ENCODE data around the gene HMX1. TPM values are rescaled to one million over a fixed set of nuclear protein-coding genes. Genes with fewer than 3 reads are reported as not detected.

The HMX1 gene
- total and polyA plus RNA-seq, 2 donors: 0.26 TPM; not detected in 1

- no peaks in the 10 kb centered on the region for H3K4me1 ChIP-seq (ENCODE audit: insufficient read depth)
- no peak for DNase-seq (ENCODE audit: extremely low spot score)
- WGBS: 62% methylated on average over 24 of the region's 24 CpGs
- H3K4me3 ChIP-seq (ENCODE audit: low read depth, low read length): no peak overlapping the region
- H3K27ac ChIP-seq (ENCODE audit: low read depth): no peak overlapping the region
- no peaks in the 10 kb centered on the region for H3K36me3 ChIP-seq (ENCODE audit: insufficient read depth)
These were observed 41.6 kb upstream of the HMX1 start for GRCh38 chr4:8913121-8913857.

GRCh38 chr4:8912506-8912905 lies 40.9 kb upstream of the HMX1 start:
- DNase-seq (ENCODE audit: extremely low spot score): no peak
- H3K4me3 ChIP-seq (ENCODE audit: low read depth, low read length): no peak overlapping the region
- no peaks in the 10 kb centered on the region for H3K4me1 ChIP-seq (ENCODE audit: insufficient read depth)
- H3K36me3 ChIP-seq (ENCODE audit: insufficient read depth): no peaks in the 10 kb centered on the region
- H3K27ac ChIP-seq (ENCODE audit: low read depth): no peak overlapping the region
- 86% methylated on average over 6 of the region's 6 CpGs for WGBS

- Histone ChIP-seq H3K4me1 (ENCODE audit: insufficient read depth) (no peaks in the 10 kb centered on the region), H3K4me3 (ENCODE audit: low read depth, low read length) (no peak overlapping the region), H3K27ac (ENCODE audit: low read depth) (no peak overlapping the region), H3K36me3 (ENCODE audit: insufficient read depth) (no peaks in the 10 kb centered on the region)
- DNase-seq (ENCODE audit: extremely low spot score): no peak
- WGBS: 77% methylated on average over 5 of the region's 5 CpGs
These were observed 40.4 kb upstream of the HMX1 start for GRCh38 chr4:8912089-8912455.

GRCh38 chr4:8911316-8912088 lies 39.9 kb upstream of the HMX1 start:
- H3K27ac ChIP-seq (ENCODE audit: low read depth): no peak overlapping the region
- no peaks in the 10 kb centered on the region for H3K36me3 ChIP-seq (ENCODE audit: insufficient read depth)
- H3K4me3 ChIP-seq (ENCODE audit: low read depth, low read length): no peak overlapping the region
- no peaks in the 10 kb centered on the region for H3K4me1 ChIP-seq (ENCODE audit: insufficient read depth)
- DNase-seq (ENCODE audit: extremely low spot score): no peak
- 70% methylated on average over 31 of the region's 31 CpGs for WGBS

- H3K27ac ChIP-seq (ENCODE audit: low read depth): no peak overlapping the region
- no peaks in the 10 kb centered on the region for H3K36me3 ChIP-seq (ENCODE audit: insufficient read depth)
- no peak overlapping the region for H3K4me3 ChIP-seq (ENCODE audit: low read depth, low read length)
- WGBS: 59% methylated on average over 15 of the region's 15 CpGs
- DNase-seq (ENCODE audit: extremely low spot score): no peak
- H3K4me1 ChIP-seq (ENCODE audit: insufficient read depth): no peaks in the 10 kb centered on the region
These were observed 39.2 kb upstream of the HMX1 start for GRCh38 chr4:8910822-8911315.

- H3K27ac ChIP-seq (ENCODE audit: low read depth): no peak overlapping the region
- DNase-seq (ENCODE audit: extremely low spot score): no peak
- H3K36me3 ChIP-seq (ENCODE audit: insufficient read depth): no peaks in the 10 kb centered on the region
- H3K4me3 ChIP-seq (ENCODE audit: low read depth, low read length): no peak overlapping the region
- H3K4me1 ChIP-seq (ENCODE audit: insufficient read depth): no peaks in the 10 kb centered on the region
- WGBS: 74% methylated on average over 30 of the region's 30 CpGs
These were observed 38.6 kb upstream of the HMX1 start for GRCh38 chr4:8910100-8910821.

- Histone ChIP-seq H3K4me1 (ENCODE audit: insufficient read depth) (no peaks in the 10 kb centered on the region), H3K27ac (ENCODE audit: low read depth) (no peak overlapping the region), H3K36me3 (ENCODE audit: insufficient read depth) (no peaks in the 10 kb centered on the region), H3K4me3 (ENCODE audit: low read depth, low read length) (no peak overlapping the region)
- WGBS: 22% methylated on average over 9 of the region's 9 CpGs
- DNase-seq (ENCODE audit: extremely low spot score): no peak
These were observed 37.9 kb upstream of the HMX1 start for GRCh38 chr4:8909548-8909947.

- WGBS: 77% methylated on average over 34 of the region's 34 CpGs
These were observed 36.7 kb upstream of the HMX1 start for GRCh38 chr4:8908206-8908893.

GRCh38 chr4:8907596-8908205 lies 36.1 kb upstream of the HMX1 start:
- DNase-seq (ENCODE audit: extremely low spot score): no peak
- Histone ChIP-seq H3K4me3 (ENCODE audit: low read depth, low read length) (no peak overlapping the region), H3K4me1 (ENCODE audit: insufficient read depth) (no peaks in the 10 kb centered on the region), H3K27ac (ENCODE audit: low read depth) (no peak overlapping the region), H3K36me3 (ENCODE audit: insufficient read depth) (no peaks in the 10 kb centered on the region)
- 78% methylated on average over 14 of the region's 14 CpGs for WGBS

More at GRCh38 chr4:8908206-8908893, 36.7 kb upstream of the HMX1 start:
- Histone ChIP-seq H3K27ac (ENCODE audit: low read depth) (no peak overlapping the region), H3K36me3 (ENCODE audit: insufficient read depth) (no peaks in the 10 kb centered on the region), H3K4me1 (ENCODE audit: insufficient read depth) (no peaks in the 10 kb centered on the region), H3K4me3 (ENCODE audit: low read depth, low read length) (no peak overlapping the region)
- no peak for DNase-seq (ENCODE audit: extremely low spot score)

- 80% methylated on average over 22 of the region's 22 CpGs for WGBS
- H3K4me1 ChIP-seq (ENCODE audit: insufficient read depth): no peaks in the 10 kb centered on the region
- no peaks in the 10 kb centered on the region for H3K36me3 ChIP-seq (ENCODE audit: insufficient read depth)
- no peak overlapping the region for H3K27ac ChIP-seq (ENCODE audit: low read depth)
- H3K4me3 ChIP-seq (ENCODE audit: low read depth, low read length): no peak overlapping the region
- DNase-seq (ENCODE audit: extremely low spot score): no peak
These were observed 35.5 kb upstream of the HMX1 start for GRCh38 chr4:8906991-8907595.

GRCh38 chr4:8906668-8906970 lies 35.0 kb upstream of the HMX1 start:
- no peak overlapping the region for H3K4me3 ChIP-seq (ENCODE audit: low read depth, low read length)
- no peaks in the 10 kb centered on the region for H3K4me1 ChIP-seq (ENCODE audit: insufficient read depth)
- DNase-seq (ENCODE audit: extremely low spot score): no peak
- H3K36me3 ChIP-seq (ENCODE audit: insufficient read depth): no peaks in the 10 kb centered on the region
- no peak overlapping the region for H3K27ac ChIP-seq (ENCODE audit: low read depth)
- WGBS: 72% methylated on average over 8 of the region's 8 CpGs

- H3K4me1 ChIP-seq (ENCODE audit: insufficient read depth): no peaks in the 10 kb centered on the region
- no peak for DNase-seq (ENCODE audit: extremely low spot score)
- no peak overlapping the region for H3K4me3 ChIP-seq (ENCODE audit: low read depth, low read length)
- no peak overlapping the region for H3K27ac ChIP-seq (ENCODE audit: low read depth)
- WGBS: 83% methylated on average over 33 of the region's 33 CpGs
- H3K36me3 ChIP-seq (ENCODE audit: insufficient read depth): no peaks in the 10 kb centered on the region
These were observed 34.4 kb upstream of the HMX1 start for GRCh38 chr4:8905773-8906667.

Measured in urinary bladder (tissue), 4 donors.